ENCODE measurements around the gene SLC13A3.

The SLC13A3 gene

GRCh38 chr20:46578745-46579144 is 72.5 kb downstream of the SLC13A3 start:
- no peak for DNase-seq (ENCODE audit: low read depth)

- DNase-seq (ENCODE audit: low read depth): no peak
These were observed 74.4 kb downstream of the SLC13A3 start for GRCh38 chr20:46576774-46577395.

- DNase-seq (ENCODE audit: low read depth): no peak
These were observed 75.3 kb downstream of the SLC13A3 start for GRCh38 chr20:46575937-46576461.

- DNase-seq (ENCODE audit: low read depth): no peak
These were observed 75.9 kb downstream of the SLC13A3 start for GRCh38 chr20:46575394-46575793.

- no peak for DNase-seq (ENCODE audit: low read depth)
These were observed 77.3 kb downstream of the SLC13A3 start for GRCh38 chr20:46573788-46574584.

- no peak for DNase-seq (ENCODE audit: low read depth)
These were observed 78.0 kb downstream of the SLC13A3 start for GRCh38 chr20:46573234-46573633.

GRCh38 chr20:46572790-46573189 is 78.5 kb downstream of the SLC13A3 start:
- DNase-seq (ENCODE audit: low read depth): no peak

GRCh38 chr20:46572153-46572552 is 79.1 kb downstream of the SLC13A3 start:
- no peak for DNase-seq (ENCODE audit: low read depth)

- DNase-seq (ENCODE audit: low read depth): no peak
These were observed 79.8 kb downstream of the SLC13A3 start for GRCh38 chr20:46571418-46571817.

- DNase-seq (ENCODE audit: low read depth): no peak
These were observed 80.3 kb downstream of the SLC13A3 start for GRCh38 chr20:46570956-46571355.

- DNase-seq (ENCODE audit: low read depth): no peak
These were observed 81.3 kb downstream of the SLC13A3 start for GRCh38 chr20:46569961-46570360.

- DNase-seq (ENCODE audit: low read depth): no peak
These were observed 82.6 kb downstream of the SLC13A3 start for GRCh38 chr20:46568570-46569129.

GRCh38 chr20:46566125-46566524 is 85.1 kb downstream of the SLC13A3 start:
- DNase-seq (ENCODE audit: low read depth): no peak

- no peak for DNase-seq (ENCODE audit: low read depth)
These were observed 86.9 kb downstream of the SLC13A3 start for GRCh38 chr20:46564241-46564957.

- no peak for DNase-seq (ENCODE audit: low read depth)
These were observed 87.4 kb downstream of the SLC13A3 start for GRCh38 chr20:46563860-46564221.

- DNase-seq (ENCODE audit: low read depth): no peak
These were observed 87.9 kb downstream of the SLC13A3 start for GRCh38 chr20:46563170-46563859.

- peak; percentile 17 for DNase-seq (ENCODE audit: low read depth)
These were observed 88.7 kb downstream of the SLC13A3 start for GRCh38 chr20:46562373-46563169.

GRCh38 chr20:46562009-46562372 is 89.3 kb downstream of the SLC13A3 start:
- no peak for DNase-seq (ENCODE audit: low read depth)

- DNase-seq (ENCODE audit: low read depth): no peak
These were observed 91.4 kb downstream of the SLC13A3 start for GRCh38 chr20:46559685-46560440.

GRCh38 chr20:46559001-46559400 is 92.3 kb downstream of the SLC13A3 start:
- DNase-seq (ENCODE audit: low read depth): no peak

Data from T follicular helper cell (primary cell).